ENCODE data around the gene GP1BA.

DNA sequence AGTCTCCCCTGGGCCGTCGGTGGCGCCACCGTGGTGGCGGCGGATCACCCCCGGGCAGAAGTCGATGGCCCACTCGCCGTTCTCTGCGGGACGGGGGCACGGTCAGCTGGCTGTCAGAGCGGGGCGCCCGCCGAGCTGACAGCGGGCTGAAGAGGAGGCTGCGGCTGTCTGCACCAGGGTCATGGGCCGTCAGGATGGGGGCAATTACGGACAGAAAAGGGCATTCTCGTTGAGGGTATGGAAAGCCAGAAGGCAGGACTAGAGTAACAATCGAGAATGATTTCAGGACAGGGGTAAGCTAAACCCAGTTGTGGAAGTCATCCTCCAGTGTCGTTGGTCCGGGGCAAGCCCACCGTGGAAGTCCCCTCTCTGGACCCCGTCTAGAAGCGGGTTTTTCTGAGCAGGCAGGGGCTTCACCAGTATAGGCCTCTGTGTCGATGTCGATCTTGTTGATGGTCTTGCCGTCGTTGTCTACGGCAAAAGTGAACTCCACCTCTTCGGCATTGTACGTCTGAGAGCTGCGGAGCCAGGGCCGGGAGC lies 30.9 kb upstream of the GP1BA start:
- TF ChIP-seq ZBTB8A (tag by site-specific recombination; IDR thresholded peaks at IDR 0.05) (no peak), RBAK (tag by site-specific recombination; IDR thresholded peaks at IDR 0.05) (no peak)

Data from HEK293 (cell line).